Progenitor cell of endocrine pancreas (in vitro differentiated cells): ENCODE measurements around the gene SMAD2. TPM values are rescaled to one million over a fixed set of nuclear protein-coding genes. Genes with fewer than 3 reads are reported as not detected.

Source experiments
- DNase-seq: peaks from one replicate; pipeline ENCODE4 v3.0.0; 2021; ENCODE audit warnings: low spot score; ENCODE audit not compliant: unreplicated experiment
- H3K27ac Mint-ChIP-seq: 2 replicates; pipeline ENCODE4 v1.8.0; 2021; ENCODE audit warnings: mild to moderate bottlenecking, moderate library complexity, mixed read lengths
- H3K27me3 Mint-ChIP-seq: 2 replicates; pipeline ENCODE4 v1.8.0; 2021; ENCODE audit warnings: mixed read lengths
- H3K36me3 Mint-ChIP-seq: 2 replicates; pipeline ENCODE4 v1.8.0; 2022; ENCODE audit warnings: mixed read lengths; ENCODE audit not compliant: insufficient read depth
- H3K4me1 Mint-ChIP-seq: 2 replicates; pipeline ENCODE4 v1.8.0; 2021; ENCODE audit warnings: low read depth, mixed read lengths
- H3K4me3 Mint-ChIP-seq: 2 replicates; pipeline ENCODE4 v1.8.0; 2021; ENCODE audit warnings: low read depth, mild to moderate bottlenecking, moderate library complexity, mixed read lengths
- H3K9me3 Mint-ChIP-seq: 2 replicates; pipeline ENCODE4 v1.8.0; 2021; ENCODE audit warnings: low read depth, mixed read lengths
- total RNA-seq: library from RNA; stranded (reverse); gene quantifications from 2 replicates; pipeline ENCODE4 v1.2.1, GENCODE V29; 2021
- TF ChIP-seq, protein P1 (sequence below): fragments of 200-600 bp; sonication (generic); IDR thresholded peaks from one replicate; pipeline ENCODE4 v1.5.0; 2021; ENCODE audit warnings: antibody characterized with exemption, mild to moderate bottlenecking; ENCODE audit not compliant: unreplicated experiment

SMAD2 gene
- total RNA-seq, 1 donor from 2014 or later = 140 TPM

GRCh38 chr18:47944972-47945852 lies 14.8 kb upstream of the SMAD2 start:
- no peaks in the 10 kb centered on the region for H3K36me3 Mint-ChIP-seq
- no peak overlapping the region for H3K4me3 Mint-ChIP-seq
- H3K9me3 Mint-ChIP-seq = no peaks in the 10 kb centered on the region
- H3K27me3 Mint-ChIP-seq = no peaks in the 10 kb centered on the region
- no peak overlapping the region for H3K27ac Mint-ChIP-seq
- TF ChIP-seq, protein P1, sequence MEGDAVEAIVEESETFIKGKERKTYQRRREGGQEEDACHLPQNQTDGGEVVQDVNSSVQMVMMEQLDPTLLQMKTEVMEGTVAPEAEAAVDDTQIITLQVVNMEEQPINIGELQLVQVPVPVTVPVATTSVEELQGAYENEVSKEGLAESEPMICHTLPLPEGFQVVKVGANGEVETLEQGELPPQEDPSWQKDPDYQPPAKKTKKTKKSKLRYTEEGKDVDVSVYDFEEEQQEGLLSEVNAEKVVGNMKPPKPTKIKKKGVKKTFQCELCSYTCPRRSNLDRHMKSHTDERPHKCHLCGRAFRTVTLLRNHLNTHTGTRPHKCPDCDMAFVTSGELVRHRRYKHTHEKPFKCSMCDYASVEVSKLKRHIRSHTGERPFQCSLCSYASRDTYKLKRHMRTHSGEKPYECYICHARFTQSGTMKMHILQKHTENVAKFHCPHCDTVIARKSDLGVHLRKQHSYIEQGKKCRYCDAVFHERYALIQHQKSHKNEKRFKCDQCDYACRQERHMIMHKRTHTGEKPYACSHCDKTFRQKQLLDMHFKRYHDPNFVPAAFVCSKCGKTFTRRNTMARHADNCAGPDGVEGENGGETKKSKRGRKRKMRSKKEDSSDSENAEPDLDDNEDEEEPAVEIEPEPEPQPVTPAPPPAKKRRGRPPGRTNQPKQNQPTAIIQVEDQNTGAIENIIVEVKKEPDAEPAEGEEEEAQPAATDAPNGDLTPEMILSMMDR = no peak
- H3K4me1 Mint-ChIP-seq = no peaks in the 10 kb centered on the region
- DNase-seq = no peak

DNA sequence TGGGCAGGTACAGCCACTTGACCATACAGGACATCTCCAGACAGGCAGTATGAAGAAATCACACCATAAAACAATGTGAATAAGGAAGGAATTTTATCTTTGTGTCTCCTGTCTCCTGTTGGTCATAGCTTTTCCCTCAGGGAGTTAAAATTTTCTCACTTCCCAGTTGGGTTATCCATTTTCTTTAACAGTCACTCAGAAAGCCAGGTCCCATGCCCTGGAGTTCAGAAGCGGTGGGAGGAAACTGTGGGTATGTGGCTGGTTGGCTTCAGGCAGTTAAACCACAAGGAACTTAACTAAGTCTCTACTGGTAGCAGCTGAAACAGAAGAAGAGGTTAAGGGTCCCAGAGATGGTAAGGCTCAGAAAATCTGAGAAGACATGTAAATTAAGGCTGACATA lies 6.5 kb upstream of the SMAD2 start:
- no peak for DNase-seq
- H3K4me1 Mint-ChIP-seq = peaks cover 3% of the 10 kb centered on the region
- TF ChIP-seq, protein P1 = no peak
- H3K36me3 Mint-ChIP-seq = no peaks in the 10 kb centered on the region
- H3K27me3 Mint-ChIP-seq = peaks cover 3% of the 10 kb centered on the region
- H3K27ac Mint-ChIP-seq = no peak overlapping the region
- H3K4me3 Mint-ChIP-seq = no peak overlapping the region
- no peaks in the 10 kb centered on the region for H3K9me3 Mint-ChIP-seq

GRCh38 chr18:47935321-47936055 lies 5.0 kb upstream of the SMAD2 start:
- H3K9me3 Mint-ChIP-seq = no peaks in the 10 kb centered on the region
- H3K4me1 Mint-ChIP-seq = peaks cover 4% of the 10 kb centered on the region
- no peak for DNase-seq
- H3K27ac Mint-ChIP-seq = no peak overlapping the region
- H3K36me3 Mint-ChIP-seq = no peaks in the 10 kb centered on the region
- TF ChIP-seq, protein P1 = no peak
- peaks cover 3% of the 10 kb centered on the region for H3K27me3 Mint-ChIP-seq
- H3K4me3 Mint-ChIP-seq = no peak overlapping the region

DNA sequence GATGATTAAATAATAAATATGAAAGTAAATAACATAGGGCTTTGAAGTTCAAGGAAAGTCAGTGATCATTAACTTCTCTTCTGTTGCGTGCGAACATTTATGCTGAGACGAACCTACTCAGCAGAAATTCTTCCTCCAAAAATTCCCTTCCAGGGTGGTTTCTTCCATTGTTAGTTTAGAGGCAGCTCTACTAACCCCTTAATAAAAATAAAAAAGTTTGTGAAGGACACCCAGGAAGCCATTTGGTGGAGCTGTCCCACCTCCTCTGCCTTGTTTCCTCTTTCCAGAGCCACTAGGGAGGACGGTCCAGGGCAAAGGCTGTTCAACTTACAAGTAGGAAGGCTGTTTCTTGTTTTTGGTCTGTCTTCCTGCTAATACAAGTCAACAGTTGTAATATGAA lies 2.1 kb upstream of the SMAD2 start:
- Mint-ChIP-seq H3K36me3 (no peaks in the 10 kb centered on the region), H3K9me3 (no peaks in the 10 kb centered on the region), H3K4me3 (no peak overlapping the region), H3K4me1 (peaks cover 18% of the 10 kb centered on the region), H3K27ac (no peak overlapping the region), H3K27me3 (peaks cover 3% of the 10 kb centered on the region)
- DNase-seq = no peak
- TF ChIP-seq, protein P1 = no peak

DNA sequence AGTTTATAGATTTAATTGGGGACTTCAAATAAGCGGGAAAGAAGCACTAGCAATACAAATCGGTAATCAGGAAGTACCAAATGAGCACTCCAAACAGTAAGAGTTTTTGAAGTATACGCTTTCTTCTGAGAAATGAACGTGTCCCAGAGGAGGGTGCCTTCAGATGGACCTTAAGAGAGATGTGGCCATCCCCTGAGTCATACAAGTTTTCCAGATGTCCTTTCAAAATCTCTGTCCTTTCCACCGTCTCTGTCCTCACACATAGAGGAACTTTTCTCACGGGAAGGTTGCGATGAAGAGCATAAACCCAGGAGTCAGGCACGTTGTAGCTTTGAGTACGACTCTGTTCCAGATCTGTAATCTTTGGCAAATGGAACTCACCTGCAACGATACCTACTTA lies 1.7 kb upstream of the SMAD2 start:
- H3K9me3 Mint-ChIP-seq = no peaks in the 10 kb centered on the region
- TF ChIP-seq, protein P1 = no peak
- no peaks in the 10 kb centered on the region for H3K36me3 Mint-ChIP-seq
- no peak for DNase-seq
- H3K4me1 Mint-ChIP-seq = peaks cover 20% of the 10 kb centered on the region
- H3K27ac Mint-ChIP-seq = peak overlapping the region; percentile 95
- peaks cover 3% of the 10 kb centered on the region for H3K27me3 Mint-ChIP-seq
- H3K4me3 Mint-ChIP-seq = peak overlapping the region; percentile 69
